NCI-H2171 (cell line): ENCODE measurements around the gene GCNA.
A peak's percentile ranks its signal among the peaks of the same experiment; 100 is the strongest.

Source experiments
- DNase-seq: peaks from one replicate; lab custom pipeline; 2025; lab: John Stamatoyannopoulos, UW

GCNA gene

GRCh38 chrX:71615954-71616353 lies 37.7 kb downstream of the GCNA start:
- no peak for DNase-seq

- DNase-seq: no peak
Observed at GRCh38 chrX:71616672-71617529, 38.7 kb downstream of the GCNA start.

- no peak for DNase-seq
Observed at GRCh38 chrX:71617742-71618141, 39.5 kb downstream of the GCNA start.

GRCh38 chrX:71618303-71618721 lies 40.1 kb downstream of the GCNA start, which contains the start of gene CXCR3:
Gene CXCR3 (minus strand): TSS chrX:71618511. CDS start chrX:71618449, 62 bp downstream.
- DNase-seq: no peak

GRCh38 chrX:71618787-71619186 lies 40.5 kb downstream of the GCNA start:
- no peak for DNase-seq

- no peak for DNase-seq
Observed at GRCh38 chrX:71619193-71619592, 41.0 kb downstream of the GCNA start.

- DNase-seq: no peak
Observed at GRCh38 chrX:71619986-71620385, 41.7 kb downstream of the GCNA start.

- no peak for DNase-seq
Observed at GRCh38 chrX:71621603-71622002, 43.4 kb downstream of the GCNA start.

GRCh38 chrX:71622032-71622575 lies 43.9 kb downstream of the GCNA start:
- no peak for DNase-seq

GRCh38 chrX:71622576-71623450 lies 44.6 kb downstream of the GCNA start:
- DNase-seq: no peak

GRCh38 chrX:71623714-71624113 lies 45.5 kb downstream of the GCNA start:
- DNase-seq: no peak

- no peak for DNase-seq
Observed at GRCh38 chrX:71625471-71625870, 47.2 kb downstream of the GCNA start.

- no peak for DNase-seq
Observed at GRCh38 chrX:71626576-71626975, 48.3 kb downstream of the GCNA start.

- no peak for DNase-seq
Observed at GRCh38 chrX:71627588-71628404, 49.6 kb downstream of the GCNA start.

- DNase-seq: no peak
Observed at GRCh38 chrX:71629467-71629866, 51.2 kb downstream of the GCNA start.

GRCh38 chrX:71632923-71633657 lies 54.9 kb downstream of the GCNA start:
- no peak for DNase-seq

GRCh38 chrX:71634366-71634765 lies 56.1 kb downstream of the GCNA start:
- DNase-seq: no peak

GRCh38 chrX:71636438-71637252 lies 58.4 kb downstream of the GCNA start:
- DNase-seq: peak; percentile 19

GRCh38 chrX:71637253-71637618 lies 59.0 kb downstream of the GCNA start:
- DNase-seq: no peak

- no peak for DNase-seq
Observed at GRCh38 chrX:71637848-71638247, 59.6 kb downstream of the GCNA start.
